Measurements from ENCODE around the gene FRRS1. TPM values are rescaled to one million over a fixed set of nuclear protein-coding genes. Genes with fewer than 3 reads are reported as not detected.

Gene FRRS1
- total RNA-seq, 2 experiments from 2014 or later: 1.2 to 1.7 TPM

GRCh38 chr1:99784143-99784542, 17.7 kb upstream of the FRRS1 start:
- H3K27ac Mint-ChIP-seq: no peak overlapping the region
- H3K4me1 Mint-ChIP-seq: peaks cover 23% of the 10 kb centered on the region
- no peak overlapping the region for H3K4me3 Mint-ChIP-seq
- DNase-seq: no peak
- H3K27me3 Mint-ChIP-seq: peaks cover 58% of the 10 kb centered on the region
- peaks cover 3% of the 10 kb centered on the region for H3K36me3 Mint-ChIP-seq (ENCODE audit: low read depth)
- ChIA-PET CTCF (no interaction called here), POLR2A (no interaction called here)
- H3K9me3 Mint-ChIP-seq: no peaks in the 10 kb centered on the region

DNA sequence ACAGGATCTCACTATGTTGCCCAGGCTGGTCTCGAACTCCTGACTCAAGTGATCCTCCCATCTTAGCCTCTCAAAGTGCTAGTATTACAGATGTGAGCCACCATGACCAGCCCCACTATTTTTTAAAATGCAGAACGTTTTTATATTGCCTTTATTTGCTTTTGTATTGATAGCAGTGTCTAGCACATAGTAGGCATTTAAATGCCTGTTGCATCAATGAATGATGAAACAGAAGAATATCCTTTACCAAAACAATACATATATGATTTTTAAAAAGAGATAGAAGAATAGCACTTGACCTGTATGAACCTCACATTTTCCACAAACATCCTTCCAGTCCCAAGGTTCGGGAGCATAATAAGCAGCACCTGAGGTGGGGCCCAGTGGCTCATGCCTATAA, 16.5 kb upstream of the FRRS1 start:
- no peak overlapping the region for H3K27ac Mint-ChIP-seq
- DNase-seq: no peak

DNA sequence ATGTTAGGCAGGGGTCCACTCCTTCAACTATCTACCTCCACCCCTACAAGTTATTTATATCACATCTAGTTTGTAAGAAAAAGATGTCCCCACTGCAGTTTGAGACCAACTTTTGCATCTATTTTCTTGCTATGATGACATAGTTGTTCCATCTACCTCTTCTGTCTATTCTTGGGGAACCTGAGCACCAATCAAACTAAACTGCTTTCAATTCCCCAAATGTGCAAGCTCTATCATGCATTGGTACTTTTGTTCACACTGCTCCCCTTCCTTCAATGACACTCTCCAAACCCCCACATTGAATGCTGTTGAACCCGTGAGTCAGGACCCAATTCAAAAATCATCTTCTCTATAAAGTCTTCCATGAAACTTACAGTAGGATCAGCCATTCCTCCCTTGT, 16.0 kb upstream of the FRRS1 start:
- Mint-ChIP-seq H3K27me3 (peaks cover 54% of the 10 kb centered on the region), H3K4me3 (no peak overlapping the region), H3K9me3 (no peaks in the 10 kb centered on the region), H3K4me1 (peaks cover 23% of the 10 kb centered on the region), H3K36me3 (ENCODE audit: low read depth) (no peaks in the 10 kb centered on the region), H3K27ac (no peak overlapping the region)
- POLR2A ChIA-PET: no interaction called here
- DNase-seq: no peak
- CTCF ChIA-PET: no interaction called here

More for the DNA sequence above, 16.5 kb upstream of the FRRS1 start:
- H3K4me1 Mint-ChIP-seq: peaks cover 23% of the 10 kb centered on the region
- ChIA-PET POLR2A (no interaction called here), CTCF (no interaction called here)
- H3K36me3 Mint-ChIP-seq (ENCODE audit: low read depth): peaks cover 3% of the 10 kb centered on the region
- peaks cover 53% of the 10 kb centered on the region for H3K27me3 Mint-ChIP-seq
- no peak overlapping the region for H3K4me3 Mint-ChIP-seq
- no peaks in the 10 kb centered on the region for H3K9me3 Mint-ChIP-seq

DNA sequence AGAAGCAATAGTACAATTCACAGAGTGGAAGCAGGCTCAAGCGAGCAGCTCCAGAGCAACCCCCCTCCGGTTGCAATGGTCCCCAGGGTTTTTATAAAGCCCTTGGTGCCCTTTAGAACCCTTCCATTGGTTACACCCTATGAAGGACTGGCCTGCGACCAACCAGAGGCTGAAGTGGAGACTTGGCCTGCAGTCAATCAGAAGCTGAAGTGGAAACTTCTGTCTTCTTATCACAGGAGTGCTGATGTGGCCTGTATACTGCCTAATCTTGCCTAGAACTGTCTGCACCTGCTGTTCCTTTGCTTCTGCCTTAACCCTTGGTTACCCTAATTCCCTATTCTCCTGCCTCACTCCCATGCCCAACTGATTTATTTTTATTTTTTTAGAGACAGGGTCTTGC, 15.4 kb upstream of the FRRS1 start:
- peaks cover 54% of the 10 kb centered on the region for H3K27me3 Mint-ChIP-seq
- CTCF ChIA-PET: no interaction called here
- H3K4me1 Mint-ChIP-seq: peaks cover 20% of the 10 kb centered on the region

GRCh38 chr1:99777752-99778151, 11.3 kb upstream of the FRRS1 start:
- no peak overlapping the region for H3K27ac Mint-ChIP-seq
- CTCF ChIA-PET: no interaction called here
- POLR2A ChIA-PET: no interaction called here
- H3K9me3 Mint-ChIP-seq: no peaks in the 10 kb centered on the region
- H3K4me1 Mint-ChIP-seq: no peaks in the 10 kb centered on the region
- H3K4me3 Mint-ChIP-seq: no peak overlapping the region
- peaks cover 46% of the 10 kb centered on the region for H3K27me3 Mint-ChIP-seq
- DNase-seq: no peak
- no peaks in the 10 kb centered on the region for H3K36me3 Mint-ChIP-seq (ENCODE audit: low read depth)

More for the DNA sequence above, 15.4 kb upstream of the FRRS1 start:
- H3K9me3 Mint-ChIP-seq: no peaks in the 10 kb centered on the region
- H3K4me3 Mint-ChIP-seq: no peak overlapping the region
- H3K36me3 Mint-ChIP-seq (ENCODE audit: low read depth): no peaks in the 10 kb centered on the region
- DNase-seq: no peak
- POLR2A ChIA-PET: no interaction called here
- H3K27ac Mint-ChIP-seq: no peak overlapping the region

GRCh38 chr1:99776120-99776519, 9.7 kb upstream of the FRRS1 start:
- ChIA-PET CTCF (no interaction called here), POLR2A (no interaction called here)
- Mint-ChIP-seq H3K9me3 (no peaks in the 10 kb centered on the region), H3K27ac (no peak overlapping the region), H3K4me1 (no peaks in the 10 kb centered on the region), H3K4me3 (no peak overlapping the region), H3K36me3 (ENCODE audit: low read depth) (no peaks in the 10 kb centered on the region), H3K27me3 (peaks cover 33% of the 10 kb centered on the region)
- DNase-seq: no peak

DNA sequence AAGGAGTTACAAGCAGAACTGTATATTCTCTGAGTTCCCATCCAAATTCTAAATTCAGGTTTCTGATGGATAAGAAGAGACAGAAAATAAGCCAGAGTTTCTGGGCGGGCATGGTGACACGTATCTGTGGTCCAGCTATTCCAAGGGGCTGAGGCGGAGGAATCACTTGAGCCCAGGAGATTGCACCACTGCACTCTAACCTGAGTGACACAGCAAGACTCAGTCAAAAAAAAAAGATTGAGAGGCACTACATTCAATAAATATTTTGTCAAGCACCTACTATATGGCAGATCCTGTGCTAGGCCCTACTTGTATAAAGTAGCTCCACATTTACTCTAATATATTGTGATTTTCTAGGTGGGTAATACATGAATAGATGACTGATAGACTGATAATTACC, 6.4 kb upstream of the FRRS1 start:
- ChIA-PET CTCF (no interaction called here), POLR2A (no interaction called here)
- Mint-ChIP-seq H3K27me3 (peaks cover 25% of the 10 kb centered on the region), H3K27ac (no peak overlapping the region), H3K4me3 (no peak overlapping the region), H3K9me3 (no peaks in the 10 kb centered on the region), H3K4me1 (peaks cover under 1% of the 10 kb centered on the region), H3K36me3 (ENCODE audit: low read depth) (no peaks in the 10 kb centered on the region)
- DNase-seq: no peak

DNA sequence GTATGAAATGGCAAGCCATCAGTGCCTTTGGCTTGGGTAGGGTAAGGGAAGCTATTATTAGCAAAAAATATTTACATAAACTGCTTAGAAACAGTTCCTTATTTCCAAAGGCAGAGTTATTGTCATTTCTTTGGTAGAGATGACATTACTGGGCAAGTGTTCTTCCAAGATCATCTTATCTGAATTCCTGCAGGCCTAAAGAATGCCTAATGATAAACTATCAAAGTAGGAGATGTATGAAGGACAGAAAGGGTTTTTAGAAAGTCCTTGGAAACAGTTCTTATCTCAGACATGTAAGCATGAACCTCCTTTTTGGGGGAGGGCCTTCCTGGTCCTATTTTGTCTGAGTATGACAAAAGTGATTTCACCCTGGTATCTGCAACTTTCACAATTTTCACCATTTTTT, 5.1 kb upstream of the FRRS1 start:
- peaks cover 27% of the 10 kb centered on the region for H3K27me3 Mint-ChIP-seq
- peaks cover 6% of the 10 kb centered on the region for H3K4me1 Mint-ChIP-seq
- H3K36me3 Mint-ChIP-seq (ENCODE audit: low read depth): no peaks in the 10 kb centered on the region
- CTCF ChIA-PET: interaction anchor here (1.2 kb wide), 1 partner anchor 1092 kb away, joined by 3 read pairs; no protein-coding TSS in a partner anchor
- POLR2A ChIA-PET: no interaction called here
- H3K9me3 Mint-ChIP-seq: no peaks in the 10 kb centered on the region
- no peak overlapping the region for H3K4me3 Mint-ChIP-seq
- H3K27ac Mint-ChIP-seq: no peak overlapping the region
- no peak for DNase-seq

- Mint-ChIP-seq H3K9me3 (no peaks in the 10 kb centered on the region), H3K27me3 (peaks cover 20% of the 10 kb centered on the region), H3K4me1 (peaks cover 12% of the 10 kb centered on the region), H3K27ac (no peak overlapping the region), H3K4me3 (no peak overlapping the region), H3K36me3 (ENCODE audit: low read depth) (no peaks in the 10 kb centered on the region)
- CTCF ChIA-PET: interaction anchor here (1.2 kb wide), 1 partner anchor 8 kb away, joined by 3 read pairs; no protein-coding TSS in a partner anchor
- no peak for DNase-seq
- POLR2A ChIA-PET: no interaction called here
Observed at GRCh38 chr1:99768524-99769245, 2.2 kb upstream of the FRRS1 start.

- no peak overlapping the region for H3K27ac Mint-ChIP-seq
- POLR2A ChIA-PET: no interaction called here
- H3K36me3 Mint-ChIP-seq (ENCODE audit: low read depth): no peaks in the 10 kb centered on the region
- peaks cover 20% of the 10 kb centered on the region for H3K27me3 Mint-ChIP-seq
- CTCF ChIA-PET: interaction anchor here (1.2 kb wide), 1 partner anchor 9 kb away, joined by 3 read pairs; no protein-coding TSS in a partner anchor
- DNase-seq: no peak
- no peak overlapping the region for H3K4me3 Mint-ChIP-seq
- no peaks in the 10 kb centered on the region for H3K9me3 Mint-ChIP-seq
- peaks cover 12% of the 10 kb centered on the region for H3K4me1 Mint-ChIP-seq
Observed at GRCh38 chr1:99768104-99768503, 1.7 kb upstream of the FRRS1 start.

- no peak overlapping the region for H3K4me3 Mint-ChIP-seq
- no peak overlapping the region for H3K27ac Mint-ChIP-seq
- POLR2A ChIA-PET: no interaction called here
- H3K9me3 Mint-ChIP-seq: no peaks in the 10 kb centered on the region
- CTCF ChIA-PET: no interaction called here
- H3K4me1 Mint-ChIP-seq: peaks cover 12% of the 10 kb centered on the region
- H3K36me3 Mint-ChIP-seq (ENCODE audit: low read depth): no peaks in the 10 kb centered on the region
- H3K27me3 Mint-ChIP-seq: peaks cover 20% of the 10 kb centered on the region
- no peak for DNase-seq
Observed at GRCh38 chr1:99764909-99765308, 1.5 kb downstream of the FRRS1 start.

DNA sequence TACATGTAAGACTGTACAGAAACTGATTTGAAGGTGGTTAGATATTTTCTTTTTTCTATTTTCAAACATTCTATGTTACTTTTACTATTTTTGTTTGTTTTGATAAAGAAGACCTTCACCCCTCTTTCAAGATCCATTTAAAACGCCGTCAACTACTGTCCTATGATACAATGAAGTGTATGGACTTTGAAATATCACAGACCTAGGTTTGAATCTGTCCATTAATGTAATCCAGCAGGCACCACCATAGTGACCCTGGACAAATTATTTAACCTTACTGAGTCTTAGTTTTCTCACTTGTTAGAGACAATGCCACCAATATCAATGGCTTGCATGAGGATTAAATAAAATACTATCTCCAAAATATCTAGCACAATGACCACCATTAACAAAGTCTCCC, 2.0 kb downstream of the FRRS1 start:
- DNase-seq: no peak
- Mint-ChIP-seq H3K27ac (no peak overlapping the region), H3K27me3 (peaks cover 22% of the 10 kb centered on the region), H3K9me3 (no peaks in the 10 kb centered on the region), H3K4me3 (no peak overlapping the region), H3K36me3 (ENCODE audit: low read depth) (no peaks in the 10 kb centered on the region), H3K4me1 (peaks cover 12% of the 10 kb centered on the region)
- ChIA-PET POLR2A (no interaction called here), CTCF (no interaction called here)

GRCh38 chr1:99763956-99764355, 2.5 kb downstream of the FRRS1 start:
- H3K4me1 Mint-ChIP-seq: peaks cover 14% of the 10 kb centered on the region
- H3K9me3 Mint-ChIP-seq: no peaks in the 10 kb centered on the region
- ChIA-PET CTCF (no interaction called here), POLR2A (no interaction called here)
- H3K27me3 Mint-ChIP-seq: peaks cover 20% of the 10 kb centered on the region
- no peak for DNase-seq
- no peak overlapping the region for H3K27ac Mint-ChIP-seq
- H3K4me3 Mint-ChIP-seq: no peak overlapping the region
- H3K36me3 Mint-ChIP-seq (ENCODE audit: low read depth): no peaks in the 10 kb centered on the region

DNA sequence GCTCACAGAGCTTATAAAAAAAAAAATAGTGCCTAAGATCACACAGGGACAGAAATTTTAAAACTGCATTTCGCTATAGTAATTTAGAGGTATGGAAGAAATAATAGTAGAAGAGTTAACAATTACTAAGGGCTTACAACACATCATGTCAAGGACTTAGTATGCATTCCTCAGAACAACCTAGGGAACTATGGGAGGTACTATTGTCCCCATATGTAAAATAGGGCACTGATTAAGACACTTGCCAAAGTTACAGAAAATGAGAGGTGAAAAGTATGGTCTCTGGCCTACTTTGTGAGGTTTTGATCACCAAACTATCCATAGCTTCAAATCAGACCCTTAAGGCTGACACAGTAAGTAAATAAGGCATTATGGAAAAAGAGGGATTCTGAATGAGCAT, 4.7 kb downstream of the FRRS1 start:
- Mint-ChIP-seq H3K27me3 (peaks cover 10% of the 10 kb centered on the region), H3K36me3 (ENCODE audit: low read depth) (no peaks in the 10 kb centered on the region), H3K9me3 (no peaks in the 10 kb centered on the region), H3K27ac (no peak overlapping the region), H3K4me3 (no peak overlapping the region), H3K4me1 (peaks cover 19% of the 10 kb centered on the region)
- ChIA-PET CTCF (interaction anchor here (0.6 kb wide), 1 partner anchor 514 kb away, joined by 3 read pairs; no protein-coding TSS in a partner anchor), POLR2A (no interaction called here)
- no peak for DNase-seq

Data from activated CD4-positive, alpha-beta memory T cell treated with anti-CD3 and anti-CD28 coated beads, Interleukin-2, amount 10 ng/mL, durations not matched to agents 7 days and 5 days (primary cell).